DOHH2 (cell line): ENCODE data around the gene GALNS.

Experiments
- H3F3A ChIP-seq: fragments of 200-600 bp; sonication (generic), shearing (Covaris generic); 2 replicates; pipeline ENCODE4 v1.6.0; 2016; ENCODE audit warnings: antibody characterized with exemption, mild to moderate bottlenecking; ENCODE audit not compliant: control insufficient read depth, insufficient read depth
- H3K27ac ChIP-seq: fragments of 200-600 bp; sonication (generic); 2 replicates; pipeline ENCODE4 v1.5.1; 2014; ENCODE audit warnings: low read depth, mild to moderate bottlenecking, low read length, moderate library complexity
- H3K27me3 ChIP-seq: fragments of 200-600 bp; sonication (generic); 2 replicates; pipeline ENCODE4 v1.6.1; 2014; ENCODE audit warnings: mild to moderate bottlenecking, low read length, mixed read lengths; ENCODE audit not compliant: control insufficient read depth
- H3K36me3 ChIP-seq: fragments of 200-600 bp; sonication (generic); 2 replicates; pipeline ENCODE4 v1.6.1; 2014; ENCODE audit warnings: mild to moderate bottlenecking, low read length, moderate library complexity, mixed read lengths; ENCODE audit not compliant: control insufficient read depth
- H3K4me1 ChIP-seq: fragments of 200-600 bp; sonication (generic); 2 replicates; pipeline ENCODE4 v1.6.1; 2014; ENCODE audit warnings: mild to moderate bottlenecking, low read length, mixed read lengths; ENCODE audit not compliant: control insufficient read depth
- H3K4me2 ChIP-seq: fragments of 200-600 bp; sonication (generic); 2 replicates; pipeline ENCODE4 v1.6.0; 2014; ENCODE audit warnings: mild to moderate bottlenecking, low read length, moderate library complexity
- H3K4me3 ChIP-seq: fragments of 200-600 bp; sonication (generic); 2 replicates; pipeline ENCODE4 v1.5.1; 2014; ENCODE audit warnings: mild to moderate bottlenecking, low read length, mixed read lengths
- H3K79me2 ChIP-seq: fragments of 200-600 bp; sonication (generic); 2 replicates; pipeline ENCODE4 v1.6.1; 2014; ENCODE audit warnings: mild to moderate bottlenecking, low read length, mixed read lengths; ENCODE audit not compliant: control insufficient read depth
- H3K9me2 ChIP-seq: fragments of 200-600 bp; sonication (generic); replicated peaks from 2 replicates; pipeline ENCODE4 v1.6.1; 2014; ENCODE audit warnings: mild to moderate bottlenecking, low read length, mixed read lengths; ENCODE audit not compliant: control insufficient read depth
- H3K9me3 ChIP-seq: fragments of 200-600 bp; sonication (generic); 2 replicates; pipeline ENCODE4 v1.6.1; 2014; ENCODE audit warnings: antibody characterized with exemption, low read length, mixed read lengths; ENCODE audit not compliant: control insufficient read depth, insufficient read depth
- H4K20me1 ChIP-seq: fragments of 200-600 bp; sonication (generic); 2 replicates; pipeline ENCODE4 v1.6.0; 2014; ENCODE audit warnings: low read depth, mild to moderate bottlenecking, antibody characterized with exemption, low read length, moderate library complexity; ENCODE audit not compliant: control insufficient read depth, insufficient read depth
- EZH2phosphoT487 ChIP-seq: fragments of 200-600 bp; sonication (generic); IDR thresholded peaks from 2 replicates; pipeline ENCODE4 v1.6.1; 2017; ENCODE audit warnings: borderline replicate concordance, mild to moderate bottlenecking, antibody characterized with exemption, low read length, moderate library complexity, mixed read lengths
- TF ChIP-seq, protein P1 (sequence below): fragments of 200-600 bp; sonication (generic); IDR thresholded peaks from one replicate; pipeline ENCODE4 v1.5.1; 2014; ENCODE audit warnings: antibody characterized with exemption, mild to moderate bottlenecking, low read depth, low read length; ENCODE audit not compliant: poor library complexity, severe bottlenecking

Gene GALNS

DNA sequence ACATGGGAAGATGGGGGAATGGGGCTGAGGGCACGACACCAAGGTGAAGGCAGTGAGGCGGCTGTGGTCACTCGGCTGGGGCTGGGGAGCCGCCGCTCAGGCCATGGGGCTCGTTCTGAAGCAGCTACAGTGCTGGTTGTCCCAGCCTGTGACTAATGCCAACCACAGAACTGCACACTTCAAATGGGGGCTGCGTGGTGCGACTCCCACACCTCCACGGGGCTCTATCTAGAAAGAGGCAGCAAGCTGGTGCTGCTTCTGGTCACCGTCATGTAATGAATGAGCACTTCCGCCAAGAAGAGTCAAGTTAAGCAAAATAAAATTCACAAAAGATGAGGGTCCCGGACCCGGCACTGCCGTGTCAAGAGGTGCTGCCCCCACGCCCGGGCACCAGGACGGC lies 20.0 kb downstream of the GALNS start:
- H4K20me1 ChIP-seq: no peaks in the 10 kb centered on the region
- no peaks in the 10 kb centered on the region for H3K9me2 ChIP-seq
- H3K27ac ChIP-seq: no peak overlapping the region
- H3K9me3 ChIP-seq: no peaks in the 10 kb centered on the region
- TF ChIP-seq, protein P1, sequence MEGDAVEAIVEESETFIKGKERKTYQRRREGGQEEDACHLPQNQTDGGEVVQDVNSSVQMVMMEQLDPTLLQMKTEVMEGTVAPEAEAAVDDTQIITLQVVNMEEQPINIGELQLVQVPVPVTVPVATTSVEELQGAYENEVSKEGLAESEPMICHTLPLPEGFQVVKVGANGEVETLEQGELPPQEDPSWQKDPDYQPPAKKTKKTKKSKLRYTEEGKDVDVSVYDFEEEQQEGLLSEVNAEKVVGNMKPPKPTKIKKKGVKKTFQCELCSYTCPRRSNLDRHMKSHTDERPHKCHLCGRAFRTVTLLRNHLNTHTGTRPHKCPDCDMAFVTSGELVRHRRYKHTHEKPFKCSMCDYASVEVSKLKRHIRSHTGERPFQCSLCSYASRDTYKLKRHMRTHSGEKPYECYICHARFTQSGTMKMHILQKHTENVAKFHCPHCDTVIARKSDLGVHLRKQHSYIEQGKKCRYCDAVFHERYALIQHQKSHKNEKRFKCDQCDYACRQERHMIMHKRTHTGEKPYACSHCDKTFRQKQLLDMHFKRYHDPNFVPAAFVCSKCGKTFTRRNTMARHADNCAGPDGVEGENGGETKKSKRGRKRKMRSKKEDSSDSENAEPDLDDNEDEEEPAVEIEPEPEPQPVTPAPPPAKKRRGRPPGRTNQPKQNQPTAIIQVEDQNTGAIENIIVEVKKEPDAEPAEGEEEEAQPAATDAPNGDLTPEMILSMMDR: no peak
- TF ChIP-seq EZH2phosphoT487: no peak
- H3F3A ChIP-seq: no peaks in the 10 kb centered on the region
- no peaks in the 10 kb centered on the region for H3K27me3 ChIP-seq
- no peaks in the 10 kb centered on the region for H3K36me3 ChIP-seq
- H3K4me2 ChIP-seq: no peak overlapping the region
- H3K4me3 ChIP-seq: no peak overlapping the region
- H3K79me2 ChIP-seq: no peaks in the 10 kb centered on the region
- peaks cover 12% of the 10 kb centered on the region for H3K4me1 ChIP-seq

DNA sequence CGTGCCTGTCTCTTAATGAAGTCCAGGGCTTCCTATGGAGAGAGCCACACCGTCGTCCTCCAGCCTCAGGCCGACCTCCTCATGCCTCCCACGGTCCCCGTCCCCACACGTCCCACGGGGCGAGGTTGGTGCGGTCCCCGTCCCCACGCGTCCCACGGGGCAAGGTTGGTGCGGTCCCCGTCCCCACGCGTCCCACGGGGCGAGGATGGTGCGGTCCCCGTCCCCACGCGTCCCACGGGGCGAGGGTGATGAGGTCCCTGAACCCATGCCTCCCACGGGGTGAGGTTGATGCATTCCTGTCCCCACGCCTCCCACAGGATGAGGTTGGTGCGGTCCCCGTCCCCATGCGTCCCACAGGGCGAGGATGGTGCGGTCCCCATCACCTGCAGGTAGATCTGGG lies 20.9 kb downstream of the GALNS start:
- H4K20me1 ChIP-seq: no peaks in the 10 kb centered on the region
- H3K9me3 ChIP-seq: no peaks in the 10 kb centered on the region
- no peak for TF ChIP-seq EZH2phosphoT487
- TF ChIP-seq, protein P1: no peak
- no peak overlapping the region for H3K4me3 ChIP-seq
- H3K27me3 ChIP-seq: no peaks in the 10 kb centered on the region
- H3K79me2 ChIP-seq: no peaks in the 10 kb centered on the region
- H3K4me1 ChIP-seq: peaks cover 12% of the 10 kb centered on the region
- no peaks in the 10 kb centered on the region for H3K9me2 ChIP-seq
- no peak overlapping the region for H3K27ac ChIP-seq
- H3K36me3 ChIP-seq: no peaks in the 10 kb centered on the region
- no peaks in the 10 kb centered on the region for H3F3A ChIP-seq
- H3K4me2 ChIP-seq: no peak overlapping the region

DNA sequence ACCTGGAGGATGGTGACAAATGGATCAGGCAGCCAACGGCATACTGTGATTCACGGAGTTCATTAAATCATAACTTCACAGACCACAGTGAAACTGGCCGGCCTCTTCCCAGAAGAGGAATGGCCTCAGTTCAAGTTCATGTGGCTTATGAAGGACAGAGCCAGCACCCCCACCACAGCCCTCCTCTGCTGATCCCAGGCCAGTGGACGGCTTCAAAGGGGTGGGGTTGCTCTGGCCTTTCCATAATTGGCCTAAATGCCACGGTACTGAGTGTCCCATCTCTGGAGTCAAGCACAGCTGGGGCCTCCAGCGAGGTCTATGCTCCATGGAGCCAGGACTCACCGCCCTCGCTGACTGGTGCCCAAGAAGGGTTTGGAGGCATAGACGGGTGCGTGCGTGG lies 21.4 kb downstream of the GALNS start:
- no peaks in the 10 kb centered on the region for H3K9me3 ChIP-seq
- no peak overlapping the region for H3K27ac ChIP-seq
- H3K9me2 ChIP-seq: no peaks in the 10 kb centered on the region
- H3K36me3 ChIP-seq: no peaks in the 10 kb centered on the region
- H3K4me3 ChIP-seq: no peak overlapping the region
- TF ChIP-seq EZH2phosphoT487: no peak
- TF ChIP-seq, protein P1: no peak
- peaks cover 12% of the 10 kb centered on the region for H3K4me1 ChIP-seq
- H4K20me1 ChIP-seq: no peaks in the 10 kb centered on the region
- H3K4me2 ChIP-seq: no peak overlapping the region
- no peaks in the 10 kb centered on the region for H3F3A ChIP-seq
- H3K79me2 ChIP-seq: no peaks in the 10 kb centered on the region
- no peaks in the 10 kb centered on the region for H3K27me3 ChIP-seq

DNA sequence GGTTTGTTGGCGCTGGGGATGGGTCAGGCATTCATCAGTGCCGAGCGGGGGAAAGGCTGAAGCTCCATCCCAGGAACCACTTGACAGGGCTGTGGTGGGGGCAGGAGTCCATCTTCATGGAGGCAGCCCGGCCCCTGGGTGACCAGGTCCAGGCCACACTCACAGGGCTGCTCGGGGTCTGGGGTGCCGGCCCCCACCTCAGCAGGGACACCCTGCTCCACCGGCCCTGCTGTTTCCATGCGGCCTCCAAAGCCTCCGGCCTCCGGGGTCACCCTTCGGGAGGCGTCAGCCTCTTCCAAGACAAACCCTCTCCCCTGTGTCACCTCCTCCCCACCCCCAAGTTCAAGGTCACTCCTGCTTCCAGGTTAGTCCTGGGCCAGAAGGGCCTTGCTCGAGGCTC lies 22.1 kb downstream of the GALNS start:
- no peaks in the 10 kb centered on the region for H4K20me1 ChIP-seq
- no peaks in the 10 kb centered on the region for H3K9me3 ChIP-seq
- no peak overlapping the region for H3K4me2 ChIP-seq
- peaks cover 12% of the 10 kb centered on the region for H3K4me1 ChIP-seq
- no peaks in the 10 kb centered on the region for H3F3A ChIP-seq
- no peaks in the 10 kb centered on the region for H3K9me2 ChIP-seq
- no peaks in the 10 kb centered on the region for H3K36me3 ChIP-seq
- TF ChIP-seq EZH2phosphoT487: no peak
- TF ChIP-seq, protein P1: no peak
- H3K4me3 ChIP-seq: no peak overlapping the region
- no peak overlapping the region for H3K27ac ChIP-seq
- no peaks in the 10 kb centered on the region for H3K79me2 ChIP-seq
- H3K27me3 ChIP-seq: no peaks in the 10 kb centered on the region
